Pancreas (tissue), 10 donors: Measurements from ENCODE around the gene CDC42BPA. TPM values are rescaled to one million over a fixed set of nuclear protein-coding genes. Genes with fewer than 3 reads are reported as not detected.
"Not testable (repeated sequence)": the region's sequence is repeated elsewhere in the genome, so short reads cannot be mapped to it uniquely, and the experiment has no call there.

Experiments
- ATAC-seq, 4 donors: fragments of 200-7000 bp; cut with Tn5 transposase; one replicate each; pipeline versions ENCODE4 v1.8.0 to v1.9.1; 2020; ENCODE audit warnings: mild to moderate bottlenecking in 4 of 4, moderate library complexity in 4 of 4
- DNase-seq, 6 donors: peaks; one replicate each; pipeline ENCODE4 v3.0.0-alpha.2; 2020
- FAIRE-seq: peaks from 2 replicates; lab custom pipeline; 2012; peaks lifted over from hg19 to GRCh38; lab: Jason Lieb, UNC
- H3K27ac ChIP-seq, 4 donors: fragments of 200-600 bp; sonication (generic); 1 replicate in 3 of 4; 2 replicates in 1 of 4; pipeline versions ENCODE4 v1.5.0 to v1.8.0; 2020
- H3K27me3 ChIP-seq, 4 donors: fragments of 200-600 bp; one replicate each; pipeline ENCODE4 v1.8.0; 2021
- H3K36me3 ChIP-seq, 3 donors: fragments of 200-600 bp; sonication (generic) in 1 of 3; one replicate each; pipeline versions ENCODE4 v1.5.0 to v1.8.0; 2020 to 2021
- H3K4me1 ChIP-seq, 3 donors: fragments of 200-600 bp; one replicate each; pipeline ENCODE4 v1.8.0; 2021
- H3K4me3 ChIP-seq, 4 donors: fragments of 200-600 bp; sonication (generic) in 2 of 4; one replicate each; pipeline versions ENCODE4 v1.5.0 to v1.8.0; 2020 to 2021
- H3K9me3 ChIP-seq, 4 donors: fragments of 200-600 bp; one replicate each; pipeline ENCODE4 v1.8.0; 2021
- WGBS, 2 donors: extraction: QIAGEN DNeasy Blood & Tissue Kit; methylation state at CpG; one replicate each; pipeline ENCODE4 v1.1.7; 2013; 5-methylcytosine and 5-hydroxymethylcytosine counted together
- intact Hi-C, 3 donors: fragments of 100-400 bp; cut with DNase I; formaldehyde crosslinking; loops; one replicate each; pipeline versions ENCODE4 v1.11.1 to v1.14.2; 2022
- polyA plus RNA-seq, 2 donors: library from polyadenylated mRNA; stranded (reverse); fragments of 200-250 nt; gene quantifications; one replicate each; pipeline ENCODE4 v1.2.3, GENCODE V29; 2013
- total RNA-seq, 6 donors: library from RNA; stranded (reverse); fragmentation: NEBNext Ultra II Directional in 4 of 6; extraction: Animal tissue kit (Norgen Biotek cat#: 25700) in 4 of 6; gene quantifications; one replicate each; pipeline versions ENCODE4 v1.2.1 to v1.2.4, GENCODE V29; 2021 to 2023
- TF ChIP-seq, protein P1 (sequence below), 4 donors: fragments of 200-600 bp; sonication (generic) in 3 of 4; IDR thresholded peaks; one replicate each; pipeline versions ENCODE4 v1.5.0 to v1.8.0; 2021; ENCODE audit warnings: antibody characterized with exemption in 4 of 4
- donor health status: healthy with polysubstance abuse.
- donor health status: DM: no; HTN: no; CAD: no; lungs with moderate emphysema.
- donor health status: DM: no; HTN: no; CAD: no.
- donor health status: control.
- donor health status: control.
- donor health status: Bipolar disorder and iron deficiency.
- donor health status: DM: yes; HTN: yes; CAD: no.
- donor health status: DM: no; HTN: no; CAD: no.
- donor health status: DM: no; HTN: no; CAD: no.
- donor health status: DM: yes; HTN: yes; CAD: no.

The CDC42BPA gene
- total and polyA plus RNA-seq, 8 donors: 5.3 to 22.5 (median 16.5) TPM

DNA sequence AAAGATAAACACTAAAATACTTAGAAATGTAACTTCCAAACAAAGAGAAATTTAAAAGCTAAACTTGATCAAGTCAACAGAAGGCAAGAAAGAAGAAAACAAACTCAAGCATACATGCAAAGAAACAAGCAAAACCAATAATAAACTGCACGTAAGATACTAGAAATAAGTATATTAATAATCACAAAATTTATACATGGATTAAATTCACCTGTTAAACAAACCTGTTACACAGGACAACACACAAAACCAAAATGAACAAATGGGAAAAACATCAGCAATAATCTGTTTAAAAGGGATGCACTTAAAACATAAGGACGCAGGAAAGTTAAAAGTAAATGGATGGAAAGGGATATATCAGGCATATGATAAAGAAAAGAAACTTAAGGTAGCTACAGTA lies 165.8 kb downstream of the CDC42BPA start:
- TF ChIP-seq, protein P1, sequence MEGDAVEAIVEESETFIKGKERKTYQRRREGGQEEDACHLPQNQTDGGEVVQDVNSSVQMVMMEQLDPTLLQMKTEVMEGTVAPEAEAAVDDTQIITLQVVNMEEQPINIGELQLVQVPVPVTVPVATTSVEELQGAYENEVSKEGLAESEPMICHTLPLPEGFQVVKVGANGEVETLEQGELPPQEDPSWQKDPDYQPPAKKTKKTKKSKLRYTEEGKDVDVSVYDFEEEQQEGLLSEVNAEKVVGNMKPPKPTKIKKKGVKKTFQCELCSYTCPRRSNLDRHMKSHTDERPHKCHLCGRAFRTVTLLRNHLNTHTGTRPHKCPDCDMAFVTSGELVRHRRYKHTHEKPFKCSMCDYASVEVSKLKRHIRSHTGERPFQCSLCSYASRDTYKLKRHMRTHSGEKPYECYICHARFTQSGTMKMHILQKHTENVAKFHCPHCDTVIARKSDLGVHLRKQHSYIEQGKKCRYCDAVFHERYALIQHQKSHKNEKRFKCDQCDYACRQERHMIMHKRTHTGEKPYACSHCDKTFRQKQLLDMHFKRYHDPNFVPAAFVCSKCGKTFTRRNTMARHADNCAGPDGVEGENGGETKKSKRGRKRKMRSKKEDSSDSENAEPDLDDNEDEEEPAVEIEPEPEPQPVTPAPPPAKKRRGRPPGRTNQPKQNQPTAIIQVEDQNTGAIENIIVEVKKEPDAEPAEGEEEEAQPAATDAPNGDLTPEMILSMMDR (IDR thresholded peaks at IDR 0.05): no peak
- Histone ChIP-seq H3K9me3 (no peaks in the 10 kb centered on the region), H3K27ac (no peak overlapping the region), H3K36me3 (no peaks in the 10 kb centered on the region), H3K4me3 (no peak overlapping the region), H3K4me1 (peaks cover 5 to 15% (median 11%) of the 10 kb centered on the region in 3 donors), H3K27me3 (no peaks in the 10 kb centered on the region)
- WGBS, 2 donors: 95 to 97% methylated on average over 2 of the region's 2 CpGs
- FAIRE-seq: no peak
- ATAC-seq: no peak
- intact Hi-C loops: no loop called here
- DNase-seq: no peak

DNA sequence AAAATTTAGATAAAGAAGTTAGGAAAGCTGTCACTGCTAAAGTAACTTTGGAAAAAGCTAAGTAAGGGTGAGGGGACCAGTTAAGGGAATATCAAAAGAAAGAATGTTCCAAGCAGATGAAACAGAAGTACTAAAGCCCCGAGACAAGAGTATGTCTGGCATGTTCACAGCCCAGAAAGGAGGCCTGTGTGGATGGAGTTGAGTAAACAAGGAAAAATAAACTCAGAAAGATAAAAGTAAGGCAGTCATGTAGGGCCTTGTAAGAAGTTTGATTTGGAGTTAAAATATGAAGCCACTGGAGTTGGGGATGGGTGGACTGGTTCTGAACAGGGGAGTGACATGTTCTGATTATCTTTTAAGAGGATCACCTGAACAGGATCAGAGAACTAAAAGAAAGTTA lies 177.9 kb downstream of the CDC42BPA start:
- no peak for DNase-seq
- H3K9me3 ChIP-seq: no peaks in the 10 kb centered on the region
- intact Hi-C loops: no loop called here
- WGBS, 2 donors: 48 to 54% methylated on average over 1 of the region's 1 CpG
- ATAC-seq: no peak
- no peaks in the 10 kb centered on the region for H3K4me1 ChIP-seq
- H3K4me3 ChIP-seq: no peak overlapping the region
- peaks cover 0 to 3% (median 0%) of the 10 kb centered on the region in 3 donors for H3K36me3 ChIP-seq
- no peak overlapping the region for H3K27ac ChIP-seq
- no peak for FAIRE-seq
- TF ChIP-seq, protein P1 (IDR thresholded peaks at IDR 0.05): no peak
- no peaks in the 10 kb centered on the region for H3K27me3 ChIP-seq

DNA sequence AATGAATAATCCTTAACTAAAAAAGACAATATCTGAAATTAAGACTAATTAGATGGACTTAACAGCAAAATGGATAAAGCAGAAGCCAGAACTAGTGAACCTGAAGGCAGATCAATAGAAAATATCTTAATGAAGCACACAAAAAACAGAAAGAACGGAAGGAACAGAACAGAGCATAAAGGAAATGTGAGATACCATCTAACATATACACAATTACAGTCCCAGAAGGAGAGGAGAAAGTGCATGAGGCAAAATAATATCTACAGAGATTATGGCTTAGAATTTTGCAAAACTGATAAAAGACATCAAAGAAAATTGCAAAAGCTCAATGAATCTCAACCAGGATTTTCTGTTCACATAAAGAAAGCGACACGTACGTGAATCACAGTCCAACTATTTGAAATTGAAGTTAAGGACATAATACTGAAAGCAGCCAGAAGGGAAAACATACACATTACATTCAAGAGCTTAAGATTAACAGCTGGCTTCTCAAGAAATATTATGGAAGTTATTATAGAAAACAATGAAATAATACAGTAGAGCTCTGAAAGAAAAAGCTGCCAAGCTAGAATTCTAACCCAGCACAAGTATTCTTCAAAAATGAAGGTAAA lies 182.0 kb downstream of the CDC42BPA start:
- H3K4me1 ChIP-seq: no peaks in the 10 kb centered on the region
- no peaks in the 10 kb centered on the region for H3K9me3 ChIP-seq
- no peak for ATAC-seq
- DNase-seq: no peak
- no peak for FAIRE-seq
- H3K4me3 ChIP-seq: no peak overlapping the region
- no peaks in the 10 kb centered on the region for H3K27me3 ChIP-seq
- WGBS, 2 donors: 95 to 96% methylated on average over 4 of the region's 4 CpGs
- H3K27ac ChIP-seq: no peak overlapping the region
- H3K36me3 ChIP-seq: peaks cover 0 to 3% (median 0%) of the 10 kb centered on the region in 3 donors
- intact Hi-C loops: no loop called here
- TF ChIP-seq, protein P1 (IDR thresholded peaks at IDR 0.05): no peak

DNA sequence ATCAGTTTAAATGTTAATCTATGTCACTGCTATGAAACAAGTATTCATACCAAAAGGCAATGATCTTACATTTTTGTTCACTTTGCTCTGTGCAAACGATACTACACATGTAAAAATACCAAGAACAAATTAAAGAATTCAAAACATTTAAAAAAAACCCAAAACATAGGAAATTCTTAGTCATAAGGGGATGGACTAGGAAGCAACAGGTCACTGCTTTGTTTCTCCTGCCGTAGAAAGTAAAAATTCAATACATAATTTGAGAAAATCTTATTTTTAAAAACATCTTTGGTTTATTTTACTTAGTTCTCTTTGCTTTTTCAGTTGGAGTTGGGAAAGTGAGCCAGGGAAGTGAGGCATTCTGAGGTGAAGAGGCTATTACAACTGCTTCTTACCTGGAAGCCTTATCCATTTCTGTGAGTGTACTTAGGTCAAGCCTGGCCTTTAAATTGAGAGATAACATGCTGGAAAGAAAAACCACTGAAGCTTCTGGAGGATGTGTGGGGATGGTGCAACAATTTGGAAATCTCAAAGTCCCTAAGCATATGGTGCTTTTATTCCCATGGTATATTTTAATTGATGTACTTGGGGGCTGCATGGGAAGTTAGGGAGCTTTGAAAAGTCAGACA lies 183.5 kb downstream of the CDC42BPA start:
- DNase-seq: no peak
- H3K27me3 ChIP-seq: no peaks in the 10 kb centered on the region
- H3K4me1 ChIP-seq: no peaks in the 10 kb centered on the region
- peaks cover 0 to 3% (median 0%) of the 10 kb centered on the region in 3 donors for H3K36me3 ChIP-seq
- H3K4me3 ChIP-seq: no peak overlapping the region
- no peak for ATAC-seq
- TF ChIP-seq, protein P1 (IDR thresholded peaks at IDR 0.05): no peak
- 81 to 92% methylated on average over 2 of the region's 2 CpGs for WGBS, 2 donors
- intact Hi-C loops: no loop called here
- H3K9me3 ChIP-seq: no peaks in the 10 kb centered on the region
- no peak for FAIRE-seq
- H3K27ac ChIP-seq: no peak overlapping the region

DNA sequence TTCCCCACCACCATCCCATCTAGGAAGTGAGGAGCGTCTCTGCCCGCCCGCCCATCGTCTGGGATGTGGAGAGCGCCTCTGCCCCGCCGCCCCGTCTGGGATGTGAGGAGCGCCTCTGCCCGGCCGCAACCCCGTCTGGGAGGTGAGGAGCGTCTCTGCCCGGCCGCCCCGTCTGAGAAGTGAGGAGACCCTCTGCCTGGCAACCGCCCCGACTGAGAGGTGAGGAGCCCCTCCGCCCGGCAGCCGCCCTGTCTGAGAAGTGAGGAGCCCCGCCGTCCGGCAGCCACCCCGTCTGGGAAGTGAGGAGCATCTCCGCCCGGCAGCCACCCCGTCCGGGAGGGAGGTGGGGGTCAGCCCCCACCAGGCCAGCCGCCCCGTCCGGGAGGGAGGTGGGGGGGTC lies 185.6 kb downstream of the CDC42BPA start:
- DNase-seq, ATAC-seq, H3K9me3 ChIP-seq, H3K27me3 ChIP-seq, FAIRE-seq, H3K4me3 ChIP-seq, H3K4me1 ChIP-seq, H3K36me3 ChIP-seq, intact Hi-C loops, H3K27ac ChIP-seq: not testable (repeated sequence)
- WGBS, 2 donors: 95 to 97% methylated on average over 15 to 32 of the region's 32 CpGs
